CMK (cell line): Measurements from ENCODE around the gene FAM234B.
"Not testable (repeated sequence)": the region's sequence is repeated elsewhere in the genome, so short reads cannot be mapped to it uniquely, and the experiment has no call there.

ENCODE experiments used
- DNase-seq: peaks from one replicate; pipeline ENCODE4 v3.0.0-alpha.2; 2010; ENCODE audit warnings: low read depth

FAM234B gene

GRCh38 chr12:13023811-13024530 is 20.2 kb upstream of the FAM234B start:
- no peak for DNase-seq

- DNase-seq: no peak
Observed at GRCh38 chr12:13024531-13024916, 19.7 kb upstream of the FAM234B start.

- no peak for DNase-seq
Observed at GRCh38 chr12:13026286-13026685, 17.9 kb upstream of the FAM234B start.

- peak; percentile 33 for DNase-seq
Observed at GRCh38 chr12:13027032-13027431, 17.1 kb upstream of the FAM234B start.

GRCh38 chr12:13027508-13027907 is 16.7 kb upstream of the FAM234B start:
- no peak for DNase-seq

- no peak for DNase-seq
Observed at GRCh38 chr12:13028825-13029570, 15.2 kb upstream of the FAM234B start.

- DNase-seq: no peak
Observed at GRCh38 chr12:13030541-13031291, 13.5 kb upstream of the FAM234B start.

GRCh38 chr12:13032164-13032563 is 12.0 kb upstream of the FAM234B start:
- no peak for DNase-seq

- no peak for DNase-seq
Observed at GRCh38 chr12:13033476-13033875, 10.7 kb upstream of the FAM234B start.

- not testable (repeated sequence) for DNase-seq
Observed at GRCh38 chr12:13035335-13035734, 8.8 kb upstream of the FAM234B start.

- DNase-seq: no peak
Observed at GRCh38 chr12:13036881-13037280, 7.3 kb upstream of the FAM234B start.

- no peak for DNase-seq
Observed at GRCh38 chr12:13038491-13039161, 5.6 kb upstream of the FAM234B start.

- no peak for DNase-seq
Observed at GRCh38 chr12:13039328-13039956, 4.7 kb upstream of the FAM234B start.

- no peak for DNase-seq
Observed at GRCh38 chr12:13041224-13041623, 3.0 kb upstream of the FAM234B start.

GRCh38 chr12:13042666-13043230 is 1.4 kb upstream of the FAM234B start:
- no peak for DNase-seq

- no peak for DNase-seq
Observed at GRCh38 chr12:13044906-13045299, 722 bp downstream of the FAM234B start.

GRCh38 chr12:13045816-13046215 is 1.6 kb downstream of the FAM234B start:
- DNase-seq: no peak

GRCh38 chr12:13046964-13047363 is 2.8 kb downstream of the FAM234B start:
- DNase-seq: no peak

GRCh38 chr12:13049816-13050215 is 5.6 kb downstream of the FAM234B start:
- no peak for DNase-seq

- no peak for DNase-seq
Observed at GRCh38 chr12:13052421-13052820, 8.2 kb downstream of the FAM234B start.

GRCh38 chr12:13053617-13054016 is 9.4 kb downstream of the FAM234B start:
- not testable (repeated sequence) for DNase-seq
